ENCODE measurements around the gene NUP98.

The NUP98 gene

DNA sequence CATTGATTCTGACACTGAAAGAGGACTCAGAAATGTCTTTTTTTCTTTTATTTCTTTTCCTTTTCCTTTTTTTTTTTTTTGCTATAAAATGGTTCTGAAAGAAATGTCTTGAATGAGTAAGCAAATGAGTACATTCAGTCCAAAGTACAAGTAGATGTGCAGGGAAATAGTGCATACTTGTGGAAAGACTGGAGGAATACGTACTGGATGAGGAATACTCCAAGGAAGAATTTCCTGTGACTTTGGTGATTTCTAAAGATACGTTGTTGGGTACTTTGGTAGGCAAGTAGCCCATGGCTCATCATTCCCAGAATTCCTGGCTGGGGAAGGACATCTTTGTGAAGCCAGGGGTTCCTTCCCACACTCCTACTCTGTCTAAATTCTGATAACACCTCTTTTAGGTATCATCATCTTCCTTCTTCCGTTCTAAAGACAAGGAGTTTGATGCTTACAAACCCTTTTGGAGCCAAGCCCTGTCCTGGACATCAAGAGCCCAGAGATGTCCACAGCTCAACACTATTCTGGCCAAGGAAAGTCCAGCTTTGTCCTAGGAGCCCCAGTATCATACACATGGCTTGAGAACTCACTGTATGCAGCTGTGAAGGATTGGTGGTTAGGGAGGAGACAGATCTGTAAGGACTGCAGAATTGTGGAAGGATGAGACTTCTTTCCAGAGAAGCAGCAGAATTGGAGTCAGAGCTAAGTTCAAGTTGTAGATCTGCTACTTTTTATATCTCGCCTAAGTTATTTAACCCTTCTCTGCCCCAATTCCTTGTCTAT is 4.8 kb upstream of the NUP98 start:
- no peak overlapping the region for H4K8ac ChIP-seq (ENCODE audit: low read depth, low read length)
- H3K79me2 ChIP-seq (ENCODE audit: control insufficient read depth, insufficient read depth, low read length): peaks cover under 1% of the 10 kb centered on the region
- H3K4me3 ChIP-seq (ENCODE audit: low read length): no peak overlapping the region
- no peak overlapping the region for H3K9ac ChIP-seq (ENCODE audit: low read length)
- H3K4me1 ChIP-seq (ENCODE audit: control insufficient read depth, low read depth, low read length): peaks cover 2% of the 10 kb centered on the region
- H2BK15ac ChIP-seq (replicated peaks; ENCODE audit: low read depth): no peak overlapping the region
- no peak overlapping the region for H4K5ac ChIP-seq (ENCODE audit: low read length)
- no peak overlapping the region for H3K4me2 ChIP-seq (ENCODE audit: low read length)
- DNase-seq: no peak
- no peak overlapping the region for H2BK5ac ChIP-seq (ENCODE audit: low read length)
- no peak overlapping the region for H3K18ac ChIP-seq (ENCODE audit: low read length)
- no peaks in the 10 kb centered on the region for H3K36me3 ChIP-seq (ENCODE audit: control insufficient read depth, insufficient read depth, low read length)
- no peak overlapping the region for H2BK120ac ChIP-seq (ENCODE audit: low read depth, low read length)
- no peak overlapping the region for H2AK5ac ChIP-seq (ENCODE audit: low read length)
- H3K56ac ChIP-seq (ENCODE audit: low read length): no peak overlapping the region
- whole genome bisulfite sequencing (ENCODE audit: extremely low coverage, insufficient coverage, low lambda C conversion rate): no CpG with 5 or more reads among the region's 4 CpGs
- H3K27me3 ChIP-seq (ENCODE audit: insufficient read depth, low read length, poor library complexity): no peaks in the 10 kb centered on the region
- no peaks in the 10 kb centered on the region for H3K79me1 ChIP-seq (ENCODE audit: low read length)
- H3K27ac ChIP-seq (ENCODE audit: low read depth, low read length): no peak overlapping the region
- H3K23ac ChIP-seq (ENCODE audit: low read length): no peak overlapping the region
- H3K4ac ChIP-seq (ENCODE audit: low read depth, low read length): no peak overlapping the region

GRCh38 chr11:3799873-3800272 is 2.5 kb upstream of the NUP98 start:
- Histone ChIP-seq H2BK5ac (ENCODE audit: low read length) (no peak overlapping the region), H3K27ac (ENCODE audit: low read depth, low read length) (no peak overlapping the region), H4K5ac (ENCODE audit: low read length) (no peak overlapping the region), H3K4me3 (ENCODE audit: low read length) (no peak overlapping the region), H3K79me2 (ENCODE audit: control insufficient read depth, insufficient read depth, low read length) (peaks cover 24% of the 10 kb centered on the region), H2AK5ac (ENCODE audit: low read length) (no peak overlapping the region), H3K23ac (ENCODE audit: low read length) (no peak overlapping the region), H3K56ac (ENCODE audit: low read length) (no peak overlapping the region), H3K18ac (ENCODE audit: low read length) (no peak overlapping the region), H3K4me2 (ENCODE audit: low read length) (no peak overlapping the region), H3K36me3 (ENCODE audit: control insufficient read depth, insufficient read depth, low read length) (no peaks in the 10 kb centered on the region), H2BK120ac (ENCODE audit: low read depth, low read length) (no peak overlapping the region), H2BK15ac (replicated peaks; ENCODE audit: low read depth) (no peak overlapping the region), H3K27me3 (ENCODE audit: insufficient read depth, low read length, poor library complexity) (no peaks in the 10 kb centered on the region), H3K79me1 (ENCODE audit: low read length) (peaks cover 2% of the 10 kb centered on the region), H4K8ac (ENCODE audit: low read depth, low read length) (no peak overlapping the region), H3K9ac (ENCODE audit: low read length) (no peak overlapping the region), H3K4ac (ENCODE audit: low read depth, low read length) (no peak overlapping the region), H3K4me1 (ENCODE audit: control insufficient read depth, low read depth, low read length) (peaks cover 5% of the 10 kb centered on the region)
- DNase-seq: no peak
- WGBS (ENCODE audit: extremely low coverage, insufficient coverage, low lambda C conversion rate): no CpG with 5 or more reads among the region's 5 CpGs

GRCh38 chr11:3799143-3799542 is 1.8 kb upstream of the NUP98 start:
- Histone ChIP-seq H4K5ac (ENCODE audit: low read length) (no peak overlapping the region), H3K4me2 (ENCODE audit: low read length) (no peak overlapping the region), H2BK15ac (replicated peaks; ENCODE audit: low read depth) (no peak overlapping the region), H3K4me3 (ENCODE audit: low read length) (no peak overlapping the region), H2BK5ac (ENCODE audit: low read length) (no peak overlapping the region), H3K4ac (ENCODE audit: low read depth, low read length) (no peak overlapping the region), H3K56ac (ENCODE audit: low read length) (peak overlapping the region; percentile 28), H2BK120ac (ENCODE audit: low read depth, low read length) (no peak overlapping the region), H4K8ac (ENCODE audit: low read depth, low read length) (no peak overlapping the region), H3K79me1 (ENCODE audit: low read length) (peaks cover 2% of the 10 kb centered on the region), H3K27ac (ENCODE audit: low read depth, low read length) (no peak overlapping the region), H3K23ac (ENCODE audit: low read length) (no peak overlapping the region), H3K18ac (ENCODE audit: low read length) (no peak overlapping the region), H3K79me2 (ENCODE audit: control insufficient read depth, insufficient read depth, low read length) (peaks cover 31% of the 10 kb centered on the region), H2AK5ac (ENCODE audit: low read length) (no peak overlapping the region), H3K27me3 (ENCODE audit: insufficient read depth, low read length, poor library complexity) (no peaks in the 10 kb centered on the region), H3K36me3 (ENCODE audit: control insufficient read depth, insufficient read depth, low read length) (no peaks in the 10 kb centered on the region), H3K9ac (ENCODE audit: low read length) (no peak overlapping the region), H3K4me1 (ENCODE audit: control insufficient read depth, low read depth, low read length) (peaks cover 5% of the 10 kb centered on the region)
- WGBS (ENCODE audit: extremely low coverage, insufficient coverage, low lambda C conversion rate): no CpG with 5 or more reads among the region's 9 CpGs
- DNase-seq: no peak

DNA sequence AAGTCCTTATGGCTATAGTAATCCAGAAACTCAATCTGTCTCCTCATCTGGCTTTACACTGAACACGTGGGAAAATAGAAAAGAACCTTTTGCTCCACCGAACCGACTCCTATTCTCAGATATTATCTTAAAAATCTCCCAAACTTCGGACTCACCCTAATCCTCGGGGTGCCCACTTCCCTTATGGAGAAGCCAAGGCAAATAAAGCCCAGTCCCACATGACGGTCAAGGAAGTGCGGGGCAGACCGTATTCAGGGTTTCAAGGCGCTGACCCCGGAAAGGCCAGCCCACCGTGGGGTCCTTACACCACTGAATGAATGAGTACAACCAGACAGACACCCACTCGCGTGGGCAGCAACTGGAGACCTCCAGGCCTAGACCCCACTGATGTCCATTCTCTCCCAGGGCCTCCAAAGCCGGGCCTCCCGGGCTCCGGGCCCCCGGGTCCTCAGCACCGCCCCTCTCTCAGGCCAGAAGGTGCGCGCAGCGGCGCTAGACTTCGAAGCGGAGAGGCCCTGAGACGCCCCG is 489 bp downstream of the NUP98 start:
- H2BK5ac ChIP-seq (ENCODE audit: low read length): no peak overlapping the region
- H4K5ac ChIP-seq (ENCODE audit: low read length): no peak overlapping the region
- peak overlapping the region; percentile 28 for H3K27ac ChIP-seq (ENCODE audit: low read depth, low read length)
- peak overlapping the region; percentile 95 for H3K56ac ChIP-seq (ENCODE audit: low read length)
- peak overlapping the region; percentile 92 for H3K4me3 ChIP-seq (ENCODE audit: low read length)
- H2BK15ac ChIP-seq (replicated peaks; ENCODE audit: low read depth): no peak overlapping the region
- no peak overlapping the region for H2BK120ac ChIP-seq (ENCODE audit: low read depth, low read length)
- peaks cover 2% of the 10 kb centered on the region for H3K79me1 ChIP-seq (ENCODE audit: low read length)
- peak overlapping the region; percentile 74 for H3K4ac ChIP-seq (ENCODE audit: low read depth, low read length)
- H3K36me3 ChIP-seq (ENCODE audit: control insufficient read depth, insufficient read depth, low read length): no peaks in the 10 kb centered on the region
- no peak overlapping the region for H3K23ac ChIP-seq (ENCODE audit: low read length)
- peak overlapping the region; percentile 96 for H3K9ac ChIP-seq (ENCODE audit: low read length)
- H3K27me3 ChIP-seq (ENCODE audit: insufficient read depth, low read length, poor library complexity): no peaks in the 10 kb centered on the region
- peak overlapping the region; percentile 95 for H3K18ac ChIP-seq (ENCODE audit: low read length)
- no peak overlapping the region for H4K8ac ChIP-seq (ENCODE audit: low read depth, low read length)
- peak overlapping the region; percentile 45 for H2AK5ac ChIP-seq (ENCODE audit: low read length)
- peak overlapping the region; percentile 93 for H3K4me2 ChIP-seq (ENCODE audit: low read length)
- no peak for DNase-seq
- no CpG with 5 or more reads among the region's 26 CpGs for WGBS (ENCODE audit: extremely low coverage, insufficient coverage, low lambda C conversion rate)
- peaks cover 5% of the 10 kb centered on the region for H3K4me1 ChIP-seq (ENCODE audit: control insufficient read depth, low read depth, low read length)
- H3K79me2 ChIP-seq (ENCODE audit: control insufficient read depth, insufficient read depth, low read length): peaks cover 50% of the 10 kb centered on the region

- Histone ChIP-seq H3K27me3 (ENCODE audit: insufficient read depth, low read length, poor library complexity) (no peaks in the 10 kb centered on the region), H3K18ac (ENCODE audit: low read length) (no peak overlapping the region), H3K23ac (ENCODE audit: low read length) (no peak overlapping the region), H3K4ac (ENCODE audit: low read depth, low read length) (no peak overlapping the region), H4K5ac (ENCODE audit: low read length) (no peak overlapping the region), H3K27ac (ENCODE audit: low read depth, low read length) (no peak overlapping the region), H3K4me1 (ENCODE audit: control insufficient read depth, low read depth, low read length) (peaks cover 5% of the 10 kb centered on the region), H2BK5ac (ENCODE audit: low read length) (no peak overlapping the region), H3K4me2 (ENCODE audit: low read length) (peak overlapping the region; percentile 93), H3K56ac (ENCODE audit: low read length) (peak overlapping the region; percentile 95), H2AK5ac (ENCODE audit: low read length) (no peak overlapping the region), H3K79me1 (ENCODE audit: low read length) (peaks cover 2% of the 10 kb centered on the region), H4K8ac (ENCODE audit: low read depth, low read length) (no peak overlapping the region), H2BK15ac (replicated peaks; ENCODE audit: low read depth) (no peak overlapping the region), H3K4me3 (ENCODE audit: low read length) (peak overlapping the region; percentile 92), H2BK120ac (ENCODE audit: low read depth, low read length) (no peak overlapping the region), H3K79me2 (ENCODE audit: control insufficient read depth, insufficient read depth, low read length) (peaks cover 55% of the 10 kb centered on the region), H3K9ac (ENCODE audit: low read length) (peak overlapping the region; percentile 96), H3K36me3 (ENCODE audit: control insufficient read depth, insufficient read depth, low read length) (no peaks in the 10 kb centered on the region)
- no CpG with 5 or more reads among the region's 14 CpGs for WGBS (ENCODE audit: extremely low coverage, insufficient coverage, low lambda C conversion rate)
- no peak for DNase-seq
Observed at GRCh38 chr11:3796346-3796745, 1.0 kb downstream of the NUP98 start.

DNA sequence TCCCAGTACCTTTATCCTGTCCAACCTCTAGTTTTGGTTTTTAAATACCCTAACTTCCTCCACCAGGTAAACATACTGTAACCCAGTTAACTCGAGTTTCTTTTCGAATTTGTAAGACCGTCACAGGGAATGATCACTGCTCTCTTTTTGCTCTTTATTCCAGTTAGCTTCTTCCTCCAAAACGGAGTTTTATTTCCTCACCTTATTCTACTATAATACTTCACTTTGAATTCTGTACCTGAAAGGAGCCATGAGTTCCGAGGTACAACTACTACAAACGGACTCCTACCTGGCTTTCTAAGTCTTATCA is 1.4 kb downstream of the NUP98 start:
- Histone ChIP-seq H3K27me3 (ENCODE audit: insufficient read depth, low read length, poor library complexity) (no peaks in the 10 kb centered on the region), H3K18ac (ENCODE audit: low read length) (no peak overlapping the region), H3K4me1 (ENCODE audit: control insufficient read depth, low read depth, low read length) (peaks cover 5% of the 10 kb centered on the region), H3K4ac (ENCODE audit: low read depth, low read length) (no peak overlapping the region), H2BK5ac (ENCODE audit: low read length) (no peak overlapping the region), H3K4me3 (ENCODE audit: low read length) (peak overlapping the region; percentile 92), H3K36me3 (ENCODE audit: control insufficient read depth, insufficient read depth, low read length) (no peaks in the 10 kb centered on the region), H4K5ac (ENCODE audit: low read length) (no peak overlapping the region), H2BK120ac (ENCODE audit: low read depth, low read length) (no peak overlapping the region), H3K23ac (ENCODE audit: low read length) (no peak overlapping the region), H2AK5ac (ENCODE audit: low read length) (no peak overlapping the region), H4K8ac (ENCODE audit: low read depth, low read length) (no peak overlapping the region), H2BK15ac (replicated peaks; ENCODE audit: low read depth) (no peak overlapping the region), H3K27ac (ENCODE audit: low read depth, low read length) (no peak overlapping the region), H3K9ac (ENCODE audit: low read length) (peak overlapping the region; percentile 96), H3K56ac (ENCODE audit: low read length) (peak overlapping the region; percentile 50), H3K79me1 (ENCODE audit: low read length) (peaks cover 2% of the 10 kb centered on the region), H3K4me2 (ENCODE audit: low read length) (peak overlapping the region; percentile 93), H3K79me2 (ENCODE audit: control insufficient read depth, insufficient read depth, low read length) (peaks cover 58% of the 10 kb centered on the region)
- DNase-seq: no peak
- WGBS (ENCODE audit: extremely low coverage, insufficient coverage, low lambda C conversion rate): no CpG with 5 or more reads among the region's 6 CpGs
